Left ventricle myocardium inferior (tissue), 1 donor: ENCODE data around the gene TCF12. TPM values are rescaled to one million over a fixed set of nuclear protein-coding genes. Genes with fewer than 3 reads are reported as not detected.
A peak's percentile ranks its signal among the peaks of the same experiment; 100 is the strongest.

Source experiments
- DNase-seq: peaks from one replicate; pipeline ENCODE4 v3.0.0-alpha.2; 2020
- H3K27ac ChIP-seq: fragments of 200-600 bp; replicated peaks from 2 replicates; pipeline ENCODE4 v1.8.0; 2021
- H3K27me3 ChIP-seq: fragments of 200-600 bp; 2 replicates; pipeline ENCODE4 v1.8.0; 2021; ENCODE audit warnings: low read depth
- H3K36me3 ChIP-seq: fragments of 200-600 bp; 2 replicates; pipeline ENCODE4 v1.8.0; 2021
- H3K4me1 ChIP-seq: fragments of 200-600 bp; 2 replicates; pipeline ENCODE4 v1.8.0; 2021
- H3K4me3 ChIP-seq: fragments of 200-600 bp; 2 replicates; pipeline ENCODE4 v1.8.0; 2021; ENCODE audit warnings: mild to moderate bottlenecking, moderate library complexity
- H3K9me3 ChIP-seq: fragments of 200-600 bp; replicated peaks from 2 replicates; pipeline ENCODE4 v1.8.0; 2021
- intact Hi-C: fragments of 100-400 bp; cut with micrococcal nuclease; formaldehyde crosslinking; loops from one replicate; pipeline ENCODE4 v1.11.0; 2022
- total RNA-seq: library from RNA; stranded (reverse); fragmentation: NEBNext Ultra II Directional; extraction: Animal tissue kit (Norgen Biotek cat#: 25700); gene quantifications from one replicate; pipeline ENCODE4 v1.2.1, GENCODE V29; 2021
- TF ChIP-seq, protein P1 (sequence below): fragments of 200-600 bp; IDR thresholded peaks from 2 replicates; pipeline ENCODE4 v1.8.0; 2021; ENCODE audit warnings: antibody characterized with exemption, mild to moderate bottlenecking, borderline replicate concordance
- donor health status: DM: no; HTN: yes; CAD: no; lungs with severe emphysema.

Gene TCF12
- total RNA-seq, 1 donor from 2014 or later, result 52.1 TPM

DNA sequence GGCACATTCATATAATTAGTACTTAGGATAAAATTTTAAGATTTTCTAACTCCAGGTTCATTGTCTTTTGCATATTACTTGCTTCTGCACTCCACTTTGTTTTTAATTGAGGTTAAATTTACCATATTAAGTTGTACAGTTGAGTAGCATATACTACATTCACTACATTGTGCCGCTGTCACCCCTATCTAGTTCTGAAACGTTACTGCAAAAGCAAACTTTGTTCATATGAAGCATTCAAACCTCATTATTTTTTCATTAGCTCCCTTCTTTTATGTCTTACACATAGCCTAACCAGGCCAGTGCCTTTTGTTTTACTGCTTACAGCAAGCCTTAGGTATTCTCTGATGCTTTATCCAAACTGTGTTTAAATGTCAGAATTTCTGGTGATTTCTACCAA, 274.7 kb downstream of the TCF12 start:
- intact Hi-C loops, result no loop called here
- Histone ChIP-seq H3K9me3 (no peaks in the 10 kb centered on the region), H3K36me3 (peaks cover 18% of the 10 kb centered on the region), H3K27ac (no peak overlapping the region), H3K27me3 (no peaks in the 10 kb centered on the region), H3K4me1 (peaks cover 9% of the 10 kb centered on the region), H3K4me3 (no peak overlapping the region)
- no peak for DNase-seq
- TF ChIP-seq, protein P1, sequence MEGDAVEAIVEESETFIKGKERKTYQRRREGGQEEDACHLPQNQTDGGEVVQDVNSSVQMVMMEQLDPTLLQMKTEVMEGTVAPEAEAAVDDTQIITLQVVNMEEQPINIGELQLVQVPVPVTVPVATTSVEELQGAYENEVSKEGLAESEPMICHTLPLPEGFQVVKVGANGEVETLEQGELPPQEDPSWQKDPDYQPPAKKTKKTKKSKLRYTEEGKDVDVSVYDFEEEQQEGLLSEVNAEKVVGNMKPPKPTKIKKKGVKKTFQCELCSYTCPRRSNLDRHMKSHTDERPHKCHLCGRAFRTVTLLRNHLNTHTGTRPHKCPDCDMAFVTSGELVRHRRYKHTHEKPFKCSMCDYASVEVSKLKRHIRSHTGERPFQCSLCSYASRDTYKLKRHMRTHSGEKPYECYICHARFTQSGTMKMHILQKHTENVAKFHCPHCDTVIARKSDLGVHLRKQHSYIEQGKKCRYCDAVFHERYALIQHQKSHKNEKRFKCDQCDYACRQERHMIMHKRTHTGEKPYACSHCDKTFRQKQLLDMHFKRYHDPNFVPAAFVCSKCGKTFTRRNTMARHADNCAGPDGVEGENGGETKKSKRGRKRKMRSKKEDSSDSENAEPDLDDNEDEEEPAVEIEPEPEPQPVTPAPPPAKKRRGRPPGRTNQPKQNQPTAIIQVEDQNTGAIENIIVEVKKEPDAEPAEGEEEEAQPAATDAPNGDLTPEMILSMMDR, result no peak

DNA sequence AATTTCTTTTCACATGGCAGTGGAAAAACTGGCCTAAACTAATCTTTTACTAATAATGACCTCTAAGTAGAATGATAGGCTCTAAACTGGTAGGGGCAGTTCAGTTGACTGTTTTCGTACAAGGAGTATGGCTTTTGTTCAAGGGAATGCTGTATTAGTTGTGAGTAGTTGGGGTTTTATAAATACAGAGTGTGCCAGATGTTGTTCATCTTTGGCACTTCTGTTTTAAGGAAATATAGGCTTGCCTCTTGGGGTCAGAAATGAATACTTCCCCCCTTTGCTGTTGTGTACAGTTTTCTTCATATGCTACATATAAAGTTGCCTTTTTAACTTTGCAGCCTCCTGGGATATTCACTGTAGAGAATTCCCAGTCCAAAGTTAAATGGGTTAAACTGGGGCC, 276.9 kb downstream of the TCF12 start:
- DNase-seq, result no peak
- Histone ChIP-seq H3K27ac (no peak overlapping the region), H3K9me3 (no peaks in the 10 kb centered on the region), H3K4me3 (no peak overlapping the region), H3K27me3 (no peaks in the 10 kb centered on the region), H3K4me1 (peaks cover 30% of the 10 kb centered on the region), H3K36me3 (peaks cover 18% of the 10 kb centered on the region)
- intact Hi-C loops, result no loop called here
- TF ChIP-seq, protein P1, result no peak

DNA sequence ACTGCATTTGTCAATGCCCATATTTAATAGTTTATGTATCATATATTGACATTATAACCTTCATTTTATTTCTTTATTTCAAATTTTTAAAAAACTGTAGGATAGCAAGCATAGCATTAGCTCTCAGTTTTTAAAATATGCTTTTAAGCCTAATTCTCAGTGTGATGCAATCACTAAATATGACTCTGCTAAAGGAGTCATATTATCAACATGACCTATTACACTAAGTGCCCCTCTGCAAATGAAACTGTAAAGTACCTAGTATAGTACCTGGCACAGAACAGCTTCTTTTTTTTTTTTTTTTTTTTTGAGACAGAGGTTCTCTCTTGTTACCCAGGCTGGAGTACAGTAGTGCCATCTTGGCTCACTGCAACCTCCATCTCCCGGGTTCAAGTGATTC, 278.4 kb downstream of the TCF12 start:
- TF ChIP-seq, protein P1, result no peak
- intact Hi-C loops, result no loop called here
- Histone ChIP-seq H3K36me3 (peaks cover 18% of the 10 kb centered on the region), H3K9me3 (no peaks in the 10 kb centered on the region), H3K4me3 (no peak overlapping the region), H3K27me3 (no peaks in the 10 kb centered on the region), H3K4me1 (peaks cover 46% of the 10 kb centered on the region), H3K27ac (no peak overlapping the region)
- no peak for DNase-seq

DNA sequence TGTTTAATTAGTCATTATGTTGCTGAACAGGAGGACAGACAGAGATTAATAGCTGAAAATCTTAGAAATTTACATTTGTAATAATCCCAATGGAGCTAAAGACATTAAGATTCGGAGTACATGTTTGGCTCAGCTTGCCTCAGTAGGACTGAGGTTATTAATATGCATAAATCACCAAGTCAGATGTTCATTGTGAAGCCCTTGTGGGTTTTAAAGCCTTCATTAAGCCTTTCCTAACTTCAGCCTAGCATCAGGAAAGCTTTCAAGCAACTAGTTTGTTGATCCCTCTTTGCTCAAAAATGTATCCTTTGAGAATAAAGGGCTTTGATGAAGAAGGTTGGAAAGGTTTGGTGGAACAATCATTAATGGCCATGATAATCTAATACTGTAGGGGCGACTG, 279.7 kb downstream of the TCF12 start:
- H3K36me3 ChIP-seq, result peaks cover 6% of the 10 kb centered on the region
- no peak for DNase-seq
- peaks cover 58% of the 10 kb centered on the region for H3K4me1 ChIP-seq
- TF ChIP-seq, protein P1, result no peak
- no peaks in the 10 kb centered on the region for H3K9me3 ChIP-seq
- intact Hi-C loops, result no loop called here
- H3K4me3 ChIP-seq, result no peak overlapping the region
- H3K27me3 ChIP-seq, result no peaks in the 10 kb centered on the region
- peak overlapping the region; percentile 28 for H3K27ac ChIP-seq

DNA sequence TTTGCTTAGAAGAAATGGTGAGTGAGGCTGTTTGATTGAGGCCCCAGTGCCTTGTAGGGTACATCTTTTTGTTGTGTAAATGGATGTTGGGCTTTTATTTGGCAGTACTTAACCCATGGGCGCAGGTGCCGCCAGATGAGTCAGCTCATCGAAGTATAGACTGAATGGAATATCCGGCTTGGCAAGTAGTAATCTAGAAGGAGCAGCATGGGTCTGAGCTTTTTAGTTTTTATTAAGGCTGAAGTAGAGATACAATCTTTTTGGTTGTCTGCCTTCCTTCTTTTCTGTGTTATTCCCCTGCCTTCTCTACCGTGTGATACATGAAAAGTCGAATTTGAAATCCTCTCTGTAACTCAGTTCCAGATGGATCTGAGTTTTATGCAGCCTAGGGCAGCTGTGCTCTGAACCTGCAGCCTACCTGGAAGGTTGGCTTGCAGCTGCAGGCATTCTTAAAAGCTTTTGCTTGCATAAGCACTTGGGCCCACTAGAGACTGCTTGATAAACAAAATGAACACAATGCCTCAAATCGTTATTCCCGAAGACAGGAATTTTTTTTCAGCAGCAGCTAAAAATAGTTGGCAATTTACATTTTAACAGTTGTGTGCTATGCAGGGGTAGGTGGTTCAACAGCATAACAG, 280.3 kb downstream of the TCF12 start:
- Histone ChIP-seq H3K4me1 (peaks cover 60% of the 10 kb centered on the region), H3K27ac (peak overlapping the region; percentile 28), H3K36me3 (peaks cover 6% of the 10 kb centered on the region), H3K27me3 (no peaks in the 10 kb centered on the region), H3K4me3 (no peak overlapping the region), H3K9me3 (no peaks in the 10 kb centered on the region)
- no peak for DNase-seq
- TF ChIP-seq, protein P1, result no peak
- intact Hi-C loops, result no loop called here
